Fibroblast of skin of left quadriceps (primary cell): Measurements from ENCODE around the gene CABCOCO1.

Source experiments
- DNase-seq, 2 experiments: peaks; one replicate each; pipeline ENCODE4 v3.0.0-alpha.2; 2013; ENCODE audit warnings: low read depth in 2 of 2

Gene CABCOCO1

DNA sequence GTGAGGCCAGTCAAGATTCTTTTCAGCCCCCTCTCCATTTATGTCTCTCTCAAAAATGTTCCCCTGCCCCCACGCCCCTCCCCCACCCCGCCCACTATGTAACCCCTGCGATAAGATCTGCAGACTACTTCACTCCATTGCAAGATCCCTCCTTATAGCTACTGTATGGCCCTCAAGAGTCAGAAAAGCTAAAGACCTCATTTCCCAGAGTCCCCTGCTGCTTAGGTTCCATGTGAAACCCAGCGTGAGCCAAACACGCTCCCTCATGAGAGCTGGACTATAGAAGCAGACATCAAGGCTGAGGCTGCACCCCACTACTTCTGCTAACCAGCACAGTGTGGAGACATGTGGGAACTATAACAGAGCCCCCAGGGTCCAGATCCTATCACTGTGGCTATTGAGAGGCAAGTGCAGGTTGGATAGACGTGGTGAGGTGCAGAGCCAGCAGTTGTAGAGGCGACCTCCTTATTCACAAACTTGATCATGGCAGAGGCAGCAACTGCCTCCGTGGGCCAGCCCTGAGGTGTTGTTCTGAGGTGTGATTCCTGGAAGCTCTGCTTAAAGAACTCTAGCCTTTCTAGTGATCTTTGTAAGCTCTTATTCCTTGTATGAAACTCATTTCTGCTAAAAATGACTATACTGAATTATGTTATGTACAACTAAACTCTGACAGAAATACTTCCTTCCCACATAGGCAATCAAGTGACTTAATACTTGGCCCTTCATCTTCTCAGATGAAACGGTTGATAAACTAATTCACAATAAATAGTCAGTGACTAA, 121.8 kb downstream of the CABCOCO1 start:
- no peak for DNase-seq

DNA sequence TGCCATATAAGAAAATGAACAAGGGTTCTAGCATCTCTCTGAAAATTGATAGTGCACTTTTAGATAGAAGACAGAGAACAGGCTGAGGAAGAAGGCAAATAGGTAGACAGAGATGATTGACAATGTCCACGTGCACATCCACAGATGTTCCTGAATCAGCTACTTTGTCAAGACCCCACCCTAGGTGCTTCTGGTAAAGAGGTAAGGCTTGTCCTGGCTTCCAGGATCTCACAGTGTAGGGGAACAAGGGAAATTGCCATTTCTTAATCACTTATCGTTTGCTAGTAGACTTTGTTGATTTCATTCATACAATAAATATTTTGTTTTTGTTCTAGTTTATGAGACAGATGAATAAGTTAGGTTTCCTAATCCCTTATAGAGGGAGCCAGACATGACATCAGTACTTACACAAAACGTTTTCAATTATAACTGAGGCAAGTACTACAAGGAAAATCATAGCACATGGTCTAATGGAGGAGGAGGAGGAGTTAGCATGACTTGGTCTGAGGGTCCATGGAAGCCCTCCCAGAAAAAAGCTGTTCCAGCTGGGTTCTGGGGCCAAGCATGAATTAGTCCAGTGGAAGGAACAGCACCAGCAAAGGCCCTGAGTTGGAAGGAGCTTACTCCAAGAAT, 122.9 kb downstream of the CABCOCO1 start:
- DNase-seq, result no peak

DNA sequence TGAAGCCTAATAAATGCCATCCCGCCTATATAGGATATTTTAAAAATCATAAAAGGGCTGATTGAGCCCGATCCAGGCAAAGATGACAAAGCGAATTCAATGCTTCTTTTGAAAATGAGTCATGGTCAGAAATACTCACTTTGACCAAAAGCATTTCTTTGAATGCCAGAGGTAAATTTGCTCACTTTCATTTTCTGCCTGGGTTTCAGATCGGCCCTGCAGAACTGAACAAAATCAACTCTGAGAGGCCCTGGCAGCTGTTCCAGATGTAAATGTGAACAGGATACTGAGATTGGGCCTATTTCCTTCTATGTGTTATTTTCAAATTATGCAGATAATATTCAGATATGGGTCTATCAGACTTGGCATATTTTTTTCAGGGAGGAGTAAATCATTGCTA, 124.0 kb downstream of the CABCOCO1 start:
- peak; percentile 59 to 64 for DNase-seq

DNA sequence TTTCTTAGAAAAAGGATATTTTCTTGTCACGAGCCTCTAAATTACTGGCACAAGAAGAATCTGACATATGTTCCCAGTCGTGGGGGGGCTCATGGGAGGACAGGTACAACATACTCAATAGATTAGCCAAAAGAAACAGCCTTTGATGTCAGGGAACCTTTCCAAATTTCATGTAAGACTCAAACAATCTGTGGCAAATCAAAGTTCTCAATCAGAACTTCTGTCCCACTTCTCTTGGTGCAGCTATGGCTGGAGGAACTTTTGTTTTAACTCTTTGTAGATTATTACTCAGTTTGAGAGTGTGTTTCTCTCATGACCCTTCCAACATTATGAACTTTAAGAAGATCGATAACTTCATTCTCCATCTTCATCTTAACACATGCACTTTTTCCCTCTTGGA, 124.4 kb downstream of the CABCOCO1 start:
- DNase-seq, result no peak

DNA sequence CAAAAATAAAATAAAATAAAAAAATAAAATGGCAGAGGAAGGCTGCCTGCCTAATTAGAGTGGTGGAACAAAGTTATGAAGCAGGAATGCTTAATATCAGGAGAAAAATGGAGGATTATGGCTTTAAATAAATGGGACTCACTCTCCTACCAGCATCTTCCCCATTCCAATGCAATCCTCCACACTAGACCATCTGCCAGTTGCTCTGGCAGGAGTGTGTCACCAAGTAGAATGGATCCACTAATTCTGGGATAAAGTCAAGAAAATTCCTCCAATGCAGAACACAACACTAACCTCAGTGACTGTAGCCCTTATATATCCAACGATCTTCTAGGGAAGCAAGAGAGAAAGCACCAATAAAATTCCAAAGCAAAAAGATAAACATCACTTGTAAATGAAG, 126.3 kb downstream of the CABCOCO1 start:
- no peak for DNase-seq

DNA sequence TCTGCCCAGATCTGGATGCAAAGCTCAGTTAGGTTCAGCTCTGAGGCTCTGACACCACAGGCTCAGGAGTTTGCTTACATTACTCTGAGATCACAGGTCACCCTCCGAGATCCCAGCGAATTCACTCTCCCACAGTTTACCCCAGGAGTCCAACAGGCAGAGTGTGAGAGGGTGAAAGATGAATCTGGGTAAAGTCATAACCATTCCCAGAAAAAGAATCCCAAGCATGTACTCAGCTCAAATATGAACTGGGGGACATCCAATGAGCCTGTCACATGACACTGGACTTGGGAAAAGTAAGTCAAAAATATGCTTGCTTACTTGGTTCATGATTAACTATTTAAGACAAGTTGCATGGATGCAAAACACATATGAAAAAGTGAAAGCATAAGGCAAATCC, 128.5 kb downstream of the CABCOCO1 start:
- no peak for DNase-seq

DNA sequence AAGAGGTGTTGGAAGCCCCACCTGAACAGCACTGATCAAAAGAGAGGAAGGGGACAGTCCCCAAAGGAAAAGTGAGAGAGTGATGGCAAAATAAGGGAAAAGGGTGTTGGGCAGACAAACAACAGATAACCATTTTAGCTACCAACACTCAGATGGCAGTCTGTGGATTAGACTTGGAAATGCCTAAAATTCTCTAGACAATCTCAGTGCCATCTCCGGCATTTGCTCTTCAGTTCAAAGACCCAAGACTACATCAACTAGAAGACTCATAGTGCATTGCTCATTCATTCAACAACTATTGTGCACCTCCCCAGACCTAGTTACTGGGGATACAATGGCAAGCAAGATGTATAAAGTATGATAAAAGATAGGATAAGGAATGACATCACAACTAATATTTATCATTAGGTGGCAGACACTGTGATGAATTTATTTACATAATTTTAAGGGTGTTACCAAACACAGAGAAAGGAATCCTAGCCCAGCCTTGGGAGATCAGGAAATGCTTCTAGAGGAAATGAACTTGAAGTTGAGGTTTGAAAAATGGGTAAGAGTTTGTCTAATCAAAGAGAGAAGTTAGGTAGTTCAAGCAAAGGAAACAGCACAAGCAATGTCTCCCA, 129.5 kb downstream of the CABCOCO1 start:
- DNase-seq, result no peak

DNA sequence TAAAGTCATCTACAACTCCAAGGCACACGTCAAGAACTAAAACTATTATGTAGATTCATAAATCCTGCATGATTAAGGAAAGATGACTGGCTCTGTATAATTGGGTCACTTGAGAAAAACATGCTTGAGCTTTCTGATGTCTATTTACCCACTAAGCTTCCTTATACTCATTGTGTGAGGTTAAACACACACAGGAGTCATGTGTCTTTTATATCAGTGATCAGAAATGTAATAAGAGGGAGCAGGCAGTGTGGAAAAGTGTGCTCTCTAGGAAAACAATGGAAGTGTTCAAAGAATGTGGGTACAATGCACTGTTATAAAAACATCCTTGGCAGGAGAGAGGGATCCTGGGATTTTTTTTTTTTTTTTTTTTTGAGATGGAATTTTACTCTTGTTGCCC, 130.2 kb downstream of the CABCOCO1 start:
- no peak for DNase-seq

DNA sequence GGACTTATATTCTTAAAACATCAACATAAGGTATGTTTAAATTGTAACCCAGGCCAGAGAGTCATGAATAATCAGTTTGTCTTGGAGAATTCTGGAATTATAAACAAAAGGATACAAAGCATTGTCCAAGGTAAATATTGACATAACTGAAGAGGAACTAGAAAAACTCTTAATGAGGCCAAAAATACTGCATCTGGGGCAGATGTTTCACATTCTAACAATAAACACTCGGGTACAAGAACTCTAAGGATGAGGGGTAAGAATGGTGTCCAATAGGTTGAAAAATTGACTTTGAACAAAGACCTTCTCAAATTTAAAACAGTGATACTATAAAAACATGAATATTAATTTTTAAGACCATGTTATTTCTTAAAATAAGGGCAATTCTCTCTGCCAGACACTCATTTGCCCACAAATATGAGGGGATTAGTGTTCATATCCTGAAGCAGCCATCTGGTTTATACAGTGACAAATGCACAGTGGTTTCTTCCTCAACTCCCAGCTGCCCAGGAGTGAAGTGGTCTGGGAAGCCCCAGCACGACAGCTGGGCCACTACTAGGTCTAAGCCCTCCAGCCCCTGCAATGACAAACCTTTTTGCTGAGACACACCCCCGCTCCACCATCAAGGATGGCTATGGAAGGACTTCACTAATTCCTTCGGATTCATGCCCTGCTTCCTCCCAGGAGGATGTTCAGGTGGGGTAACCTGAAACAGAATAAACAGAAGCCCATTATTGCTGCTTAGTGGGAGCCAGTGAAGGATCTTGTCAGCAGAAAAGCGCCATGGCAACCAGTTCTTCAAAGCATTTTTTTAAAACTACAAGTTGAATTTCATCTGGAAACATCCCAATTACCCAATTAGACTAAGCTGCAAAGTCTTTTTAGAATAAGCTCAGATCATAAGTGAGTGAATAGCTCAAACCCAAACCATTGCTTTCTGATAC, 131.3 kb downstream of the CABCOCO1 start:
- no peak for DNase-seq

DNA sequence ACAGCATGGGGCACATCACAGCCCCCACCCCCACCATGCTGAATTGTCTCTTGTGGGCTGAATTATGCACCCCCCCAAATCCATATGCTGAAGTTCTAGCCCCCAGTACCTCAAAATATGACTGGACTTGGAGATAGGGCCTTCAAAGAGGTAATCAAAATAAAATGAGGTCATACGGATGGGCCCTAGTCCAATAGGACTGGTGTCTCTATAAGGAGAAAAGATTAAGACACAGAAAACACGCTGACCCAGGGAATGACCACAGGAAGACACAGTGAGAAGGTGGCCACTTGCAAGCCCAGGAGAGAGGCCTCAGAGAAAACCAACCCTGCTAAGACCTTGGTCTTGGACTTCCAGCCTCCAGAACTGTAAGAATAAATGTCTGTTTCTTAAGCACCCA, 132.4 kb downstream of the CABCOCO1 start:
- DNase-seq, result no peak

DNA sequence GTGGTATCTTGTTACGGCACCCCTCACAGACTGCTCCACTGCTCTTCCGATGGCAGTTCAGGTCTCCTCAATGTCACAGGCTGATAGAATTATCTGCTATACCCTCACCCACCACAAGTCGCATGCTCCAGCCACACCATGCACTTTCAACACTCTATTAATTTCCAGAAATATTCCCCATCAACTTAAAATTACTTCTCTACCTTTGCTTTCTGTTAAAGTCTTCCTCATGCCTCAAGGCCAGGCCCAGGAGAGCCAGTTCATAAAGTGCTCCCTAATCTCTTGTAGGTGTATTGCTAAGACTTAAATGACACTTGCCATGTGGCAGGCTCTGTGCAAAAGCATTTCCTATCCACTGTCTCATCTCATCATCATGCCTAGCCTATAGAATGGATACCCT, 132.8 kb downstream of the CABCOCO1 start:
- no peak for DNase-seq

DNA sequence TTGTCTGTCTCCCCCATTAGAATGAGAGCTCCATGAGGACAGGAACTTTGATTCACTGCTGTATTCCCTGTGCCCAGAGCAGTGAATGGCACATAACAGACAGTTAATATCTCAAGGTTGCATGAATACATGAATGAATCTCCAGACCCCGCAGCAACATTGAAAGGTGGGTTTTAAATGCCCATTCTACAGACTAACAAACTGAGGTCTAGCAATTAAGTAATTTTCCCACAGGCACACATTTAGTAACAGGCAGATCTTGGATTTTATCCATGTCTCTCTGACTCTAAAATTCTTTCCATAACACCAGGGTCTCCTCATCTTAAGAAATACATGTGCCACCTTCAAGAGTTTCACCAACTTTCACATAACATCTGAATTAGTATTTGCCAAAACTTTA, 134.1 kb downstream of the CABCOCO1 start:
- no peak for DNase-seq

DNA sequence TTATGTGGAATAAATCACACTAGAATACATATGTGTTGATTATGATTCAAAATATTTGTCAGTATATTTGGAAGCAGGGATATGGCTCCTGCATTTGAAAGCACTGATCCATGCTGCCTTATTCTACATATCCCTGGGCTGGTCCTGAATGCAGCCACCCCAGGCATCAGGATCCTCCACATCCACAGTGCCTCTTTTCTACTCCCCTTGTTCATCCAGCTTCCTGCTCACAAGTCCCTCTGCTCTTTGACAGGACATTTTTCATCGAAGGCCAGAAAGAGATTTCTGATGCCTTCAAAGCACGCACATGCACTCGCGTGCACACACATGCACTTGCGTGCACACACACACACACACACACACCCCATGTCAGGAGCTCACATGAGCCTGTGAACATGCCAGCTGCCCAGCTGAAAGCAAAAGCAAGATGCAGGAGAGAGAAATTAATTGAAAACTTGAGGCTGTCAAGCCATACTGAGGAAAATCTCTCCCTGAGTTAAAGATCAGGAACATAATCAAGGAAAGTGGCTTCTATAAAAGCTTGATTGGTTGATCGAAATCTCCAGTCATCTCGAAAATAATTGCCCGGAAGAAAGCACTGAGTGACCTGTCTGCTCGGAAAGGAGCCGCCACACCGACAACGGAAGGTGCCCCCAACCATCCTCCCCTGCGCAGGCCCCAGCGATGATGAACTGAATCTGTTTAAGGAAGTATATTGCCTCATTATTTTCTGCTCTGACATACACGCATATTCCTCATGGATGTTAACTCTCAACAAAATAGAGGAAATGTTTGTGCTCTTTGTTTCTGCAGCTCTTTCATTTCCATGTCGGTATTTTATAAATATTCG, 134.8 kb downstream of the CABCOCO1 start:
- no peak for DNase-seq

DNA sequence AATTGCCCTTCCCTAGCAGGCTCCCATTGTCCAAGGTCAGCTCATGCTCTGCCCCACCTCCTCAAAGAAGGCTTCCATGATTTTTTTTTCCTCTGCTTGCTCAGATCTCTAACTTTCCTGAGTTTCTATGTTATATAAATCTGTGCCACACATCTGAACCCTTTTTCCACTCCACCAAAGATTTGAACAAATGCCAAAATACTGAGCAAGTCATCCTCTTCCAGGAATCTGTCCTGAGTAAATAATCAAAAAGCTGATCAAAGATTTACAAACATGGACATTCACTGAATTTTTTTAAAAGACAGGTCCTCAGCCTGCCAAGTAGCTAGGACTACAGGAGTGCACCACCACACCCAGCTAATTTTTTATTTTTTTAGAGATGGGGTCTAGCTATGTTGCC, 136.0 kb downstream of the CABCOCO1 start:
- DNase-seq, result no peak

DNA sequence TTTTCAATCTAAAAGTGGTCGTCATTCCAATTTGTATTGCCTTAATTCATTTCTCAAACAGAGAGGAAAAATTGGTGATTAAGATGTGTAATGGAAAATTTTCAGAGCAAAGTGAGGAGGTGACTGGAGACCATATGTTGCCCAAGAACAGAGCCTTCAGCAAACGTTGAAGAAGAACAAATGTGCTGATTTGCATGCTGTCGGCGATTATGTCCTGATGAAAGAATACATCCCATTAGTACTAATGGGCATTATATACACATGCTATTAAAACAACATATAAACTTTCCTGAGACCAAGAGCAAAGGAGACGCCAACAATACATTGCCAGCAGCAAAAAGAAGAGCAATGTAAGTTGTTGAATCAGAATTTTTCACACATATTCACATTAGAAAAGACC, 138.8 kb downstream of the CABCOCO1 start:
- DNase-seq, result no peak

DNA sequence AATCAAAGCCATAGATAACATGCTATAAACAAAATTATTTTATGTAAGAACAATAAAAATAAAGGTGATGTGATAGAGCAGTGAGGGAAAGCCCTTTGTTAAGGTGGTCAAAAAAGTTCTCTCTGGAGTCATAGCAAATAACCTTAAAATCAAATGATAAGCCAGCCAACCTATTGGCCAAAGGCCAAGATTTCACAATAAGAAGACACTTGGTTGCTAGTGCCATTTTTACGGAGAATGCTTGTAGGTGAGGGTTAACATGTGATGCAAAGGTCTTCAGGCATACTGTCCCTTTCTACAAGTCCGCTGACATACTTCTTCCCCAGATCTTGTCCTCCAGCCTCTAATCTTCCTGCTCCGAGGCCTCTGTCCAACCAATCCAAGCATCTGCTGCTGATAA, 140.5 kb downstream of the CABCOCO1 start:
- no peak for DNase-seq

DNA sequence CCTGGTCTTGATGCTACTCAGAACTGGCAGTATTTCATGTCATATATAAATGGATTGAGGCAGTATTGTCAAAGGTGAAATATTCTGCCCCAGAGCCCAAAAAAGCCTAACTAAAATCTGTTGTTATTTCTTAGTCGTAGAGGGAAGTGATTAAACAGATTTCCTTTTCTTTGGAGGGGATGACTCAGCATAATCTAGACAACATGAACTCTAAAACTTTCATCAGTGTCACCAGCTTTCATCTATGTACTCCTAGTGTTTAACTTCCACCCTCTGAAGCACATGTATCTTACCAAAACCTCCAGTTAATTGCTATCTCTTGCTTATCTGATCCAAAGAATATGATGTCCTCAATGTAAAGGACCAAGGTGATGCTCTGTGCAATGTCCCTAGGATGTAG, 141.7 kb downstream of the CABCOCO1 start:
- no peak for DNase-seq

DNA sequence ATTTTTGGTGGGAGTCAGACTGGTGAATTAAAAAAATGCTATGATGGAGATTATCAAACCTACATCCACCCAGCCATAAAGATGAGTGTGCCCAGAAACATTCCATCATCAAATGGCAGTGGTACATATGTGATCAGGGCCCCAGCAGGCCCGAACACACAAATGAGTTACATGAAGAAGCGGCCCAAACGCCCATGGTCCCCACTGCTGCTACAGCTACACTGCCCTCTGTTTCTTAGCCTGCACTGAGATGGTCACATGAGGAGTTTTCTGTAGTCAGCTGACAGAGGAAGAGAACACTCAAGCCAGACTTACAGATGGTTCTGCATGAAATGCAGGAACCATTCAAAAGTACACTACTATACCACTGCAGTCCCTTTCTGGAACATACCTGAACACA, 142.4 kb downstream of the CABCOCO1 start:
- DNase-seq, result no peak

DNA sequence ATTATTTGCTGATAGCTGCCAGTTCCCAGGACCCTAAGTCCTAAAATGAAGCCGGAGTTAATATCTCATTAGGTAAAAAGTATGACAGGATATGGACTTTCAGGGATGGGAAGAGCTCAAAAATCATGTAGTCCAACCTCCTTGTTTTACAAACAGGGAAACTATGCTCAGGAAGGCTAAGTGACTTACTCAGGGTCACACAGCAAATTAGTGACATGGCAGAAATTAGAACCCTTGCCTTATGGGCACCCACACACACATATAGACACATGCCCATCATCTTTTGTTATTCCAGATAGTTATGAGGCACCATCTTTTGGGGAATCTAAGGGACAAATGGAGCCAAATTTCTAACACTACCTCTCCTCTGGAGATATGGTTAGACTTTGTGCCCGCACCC, 147.5 kb downstream of the CABCOCO1 start:
- DNase-seq, result no peak

DNA sequence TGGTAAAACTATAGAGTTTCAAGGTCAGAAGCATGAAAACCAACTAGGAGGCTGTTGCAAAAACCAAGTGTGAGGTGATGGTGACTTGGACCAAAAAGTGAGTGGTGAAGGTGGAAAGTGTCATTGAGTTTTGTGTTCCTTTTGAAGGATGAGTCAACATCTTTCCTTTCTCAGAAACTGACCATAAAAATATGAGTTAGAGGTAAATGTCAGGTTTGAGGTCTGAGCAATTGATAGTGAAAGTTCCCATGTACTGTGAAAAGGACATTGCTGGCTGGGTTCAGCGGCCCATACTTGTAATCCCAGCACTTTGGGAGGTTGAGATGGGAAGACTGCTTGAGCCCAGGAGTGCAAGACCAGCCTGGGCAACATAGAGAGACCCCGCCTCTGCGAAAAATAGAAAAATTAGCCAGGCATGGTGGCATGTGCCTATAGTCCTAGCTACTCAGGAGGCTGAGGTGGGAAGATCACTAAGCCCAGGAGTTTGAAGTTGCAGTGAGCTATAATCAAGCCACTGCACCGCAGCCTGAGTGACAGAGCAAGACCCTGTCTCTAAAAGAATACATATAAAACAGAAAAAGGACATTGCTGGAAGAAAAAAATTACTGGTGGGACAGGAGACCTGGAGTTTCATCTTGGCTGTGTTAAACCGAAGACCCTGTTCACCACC, 149.5 kb downstream of the CABCOCO1 start:
- no peak for DNase-seq

DNA sequence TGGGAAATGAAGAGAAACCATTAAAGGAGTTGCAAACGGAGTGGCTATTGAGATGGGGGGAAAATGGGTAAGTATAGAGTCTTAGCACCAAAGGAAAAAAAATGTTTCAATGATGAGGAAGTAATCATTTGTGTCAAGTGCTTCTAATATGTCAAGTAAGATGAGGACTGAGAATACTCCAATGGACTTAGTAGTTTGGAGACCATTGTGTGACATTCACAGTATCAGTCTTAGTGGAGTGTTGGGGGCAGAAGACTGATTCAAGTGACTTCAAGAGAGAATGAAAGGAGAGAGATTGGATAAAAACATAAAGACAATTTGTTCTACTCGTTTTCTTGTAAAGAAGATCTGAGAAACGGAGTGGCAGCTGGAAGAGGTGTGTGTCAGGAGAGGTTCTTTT, 150.2 kb downstream of the CABCOCO1 start:
- no peak for DNase-seq
